GM19240 (cell line): ENCODE measurements around the gene ASTN1.

Experiments
- DNase-seq: peaks from one replicate; pipeline ENCODE4 v3.0.0; 2011; ENCODE audit warnings: low spot score; ENCODE audit not compliant: insufficient read length

Gene ASTN1

DNA sequence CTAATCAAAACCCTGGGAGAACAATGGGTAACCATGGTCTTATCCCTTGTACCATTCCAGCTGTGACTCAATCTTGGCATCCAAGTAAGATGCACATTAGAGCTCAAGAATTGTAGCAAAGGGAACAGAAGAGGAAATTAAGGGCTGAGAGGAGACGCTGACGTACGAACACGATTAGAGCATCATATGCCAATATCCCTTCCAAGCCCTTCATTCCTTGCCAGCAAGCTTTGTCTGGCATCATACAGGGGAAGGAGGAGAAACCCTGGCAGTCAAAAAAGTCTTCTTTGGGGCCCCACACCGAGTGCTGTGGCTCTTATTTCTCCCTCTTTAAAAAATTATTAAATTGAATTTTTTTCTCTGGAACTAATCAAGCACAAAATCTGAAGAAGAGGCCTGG lies 120.9 kb downstream of the ASTN1 start:
- no peak for DNase-seq

GRCh38 chr1:177035586-177035985 lies 128.9 kb downstream of the ASTN1 start:
- DNase-seq = no peak

DNA sequence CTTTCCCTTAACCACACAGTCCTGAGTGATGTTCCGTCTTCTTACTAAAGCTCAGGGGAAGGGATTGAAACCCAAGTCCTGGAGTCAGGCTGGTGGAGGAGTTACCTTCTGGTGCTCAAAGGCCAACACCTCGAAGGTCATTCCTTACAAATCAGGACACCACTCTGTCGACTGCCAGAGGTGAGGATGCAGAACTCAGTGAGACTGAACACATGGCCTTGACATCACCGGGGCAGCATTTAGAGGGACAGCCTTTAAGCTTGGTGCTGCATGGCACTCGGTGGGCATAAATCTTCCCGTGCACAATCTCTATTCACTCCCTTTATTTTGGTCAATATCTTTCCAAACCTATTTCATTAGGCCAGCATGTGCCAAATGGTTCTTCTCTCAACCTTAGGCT lies 130.9 kb downstream of the ASTN1 start:
- DNase-seq = no peak

GRCh38 chr1:177032434-177032833 lies 132.1 kb downstream of the ASTN1 start:
- no peak for DNase-seq

DNA sequence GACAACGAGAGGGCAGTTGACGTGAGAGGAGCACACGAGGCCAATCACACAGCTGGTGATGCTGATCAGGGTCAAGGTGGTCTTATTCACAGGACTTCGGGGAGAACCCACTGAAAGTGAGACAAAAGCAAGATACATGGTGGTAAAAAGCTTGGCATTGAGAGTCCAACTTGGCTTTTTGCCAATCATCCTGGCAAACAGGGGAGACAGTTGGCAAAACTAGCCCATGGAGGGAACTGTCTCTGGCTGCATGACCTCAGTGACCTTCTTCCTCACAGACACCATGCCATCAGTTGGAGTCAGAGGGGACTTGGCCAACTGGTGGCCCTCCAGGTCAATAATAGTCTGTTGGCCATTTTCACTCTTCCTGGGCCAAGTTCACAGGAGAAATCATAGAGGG lies 139.9 kb downstream of the ASTN1 start:
- no peak for DNase-seq

- no peak for DNase-seq
These were observed 140.8 kb downstream of the ASTN1 start for GRCh38 chr1:177023726-177024125.

- no peak for DNase-seq
These were observed 141.3 kb downstream of the ASTN1 start for GRCh38 chr1:177023249-177023648.

- no peak for DNase-seq
These were observed 142.8 kb downstream of the ASTN1 start for GRCh38 chr1:177021687-177022086.

- no peak for DNase-seq
These were observed 143.5 kb downstream of the ASTN1 start for GRCh38 chr1:177020851-177021589.

GRCh38 chr1:177017287-177017852 lies 147.1 kb downstream of the ASTN1 start:
- DNase-seq = no peak

GRCh38 chr1:177014325-177014724 lies 150.2 kb downstream of the ASTN1 start:
- no peak for DNase-seq

GRCh38 chr1:177012342-177012925 lies 152.1 kb downstream of the ASTN1 start:
- no peak for DNase-seq

GRCh38 chr1:177011508-177011907 lies 153.0 kb downstream of the ASTN1 start:
- DNase-seq = no peak

- DNase-seq = no peak
These were observed 154.2 kb downstream of the ASTN1 start for GRCh38 chr1:177010211-177010825.

DNA sequence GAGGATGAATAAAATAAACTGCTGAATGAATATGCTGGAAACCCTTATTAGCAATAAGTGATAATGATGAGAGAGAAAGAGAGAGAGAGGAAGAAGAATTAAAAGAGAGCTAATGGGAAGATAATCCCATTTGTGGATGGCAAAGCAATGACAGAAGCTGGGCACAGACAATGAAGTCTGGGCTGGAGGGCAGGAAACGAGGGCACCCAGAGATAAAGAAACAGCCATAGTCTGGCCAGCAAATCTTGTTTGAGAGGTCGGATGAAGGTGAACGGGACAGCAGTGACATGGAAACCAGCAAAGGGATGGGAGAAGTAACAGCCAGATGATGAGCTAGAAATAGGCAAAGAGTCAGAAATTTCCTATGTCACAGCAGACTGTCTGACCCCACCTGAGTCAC lies 155.9 kb downstream of the ASTN1 start:
- DNase-seq = no peak

- DNase-seq = no peak
These were observed 156.9 kb downstream of the ASTN1 start for GRCh38 chr1:177007437-177008161.

- no peak for DNase-seq
These were observed 161.6 kb downstream of the ASTN1 start for GRCh38 chr1:177002891-177003290.

- no peak for DNase-seq
These were observed 163.0 kb downstream of the ASTN1 start for GRCh38 chr1:177001556-177001955.

DNA sequence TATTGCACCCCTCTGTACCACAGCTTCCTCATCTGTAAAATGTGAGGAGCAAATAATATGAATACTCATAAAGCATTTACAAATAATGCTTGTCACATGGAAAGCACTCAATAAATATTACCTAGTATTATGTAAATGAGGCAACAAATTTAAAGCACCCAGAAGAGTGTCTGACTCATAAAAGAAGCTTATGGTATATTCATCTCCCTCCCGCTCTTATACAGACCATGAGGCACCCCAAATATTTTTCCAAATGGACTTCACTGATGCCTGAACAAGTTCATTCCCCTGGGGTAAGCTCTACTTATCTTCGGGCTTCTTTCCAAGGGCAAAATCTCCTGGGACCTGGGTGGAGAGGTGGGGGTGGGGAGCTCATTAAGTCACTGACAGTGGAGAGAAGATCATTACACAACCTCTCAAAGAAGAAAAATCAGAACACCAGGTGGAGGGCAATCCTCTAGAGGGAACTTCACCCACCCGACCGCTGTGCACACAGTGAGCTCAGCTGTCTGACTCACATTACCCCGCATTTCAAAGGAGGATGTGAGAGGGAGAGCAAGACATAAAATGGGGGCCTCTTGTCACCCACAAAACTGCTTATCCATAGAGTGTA lies 166.2 kb downstream of the ASTN1 start:
- no peak for DNase-seq

GRCh38 chr1:176996456-176997090 lies 167.9 kb downstream of the ASTN1 start:
- no peak for DNase-seq
